Ectodermal cell (in vitro differentiated cells): ENCODE results near the gene C1orf174.

ENCODE experiments used
- H3K27ac ChIP-seq: 2 replicates; pipeline ENCODE4 v1.7.0; 2013; ENCODE audit warnings: mild to moderate bottlenecking, low read depth, low read length; ENCODE audit not compliant: insufficient read depth, poor library complexity, severe bottlenecking
- H3K27me3 ChIP-seq: 2 replicates; pipeline ENCODE4 v1.7.0; 2013; ENCODE audit warnings: mild to moderate bottlenecking, low read length; ENCODE audit not compliant: insufficient read depth, control insufficient read depth, poor library complexity, severe bottlenecking
- H3K36me3 ChIP-seq: one replicate; pipeline ENCODE4 v1.7.0; 2013; ENCODE audit warnings: low read length; ENCODE audit not compliant: control insufficient read depth, insufficient read depth
- H3K4me1 ChIP-seq: one replicate; pipeline ENCODE4 v1.7.0; 2013; ENCODE audit warnings: low read length; ENCODE audit not compliant: control insufficient read depth, insufficient read depth
- H3K4me3 ChIP-seq: 2 replicates; pipeline ENCODE4 v1.7.0; 2013; ENCODE audit warnings: low read depth, low read length, control low read depth; ENCODE audit not compliant: insufficient read depth
- H3K9me3 ChIP-seq: 2 replicates; pipeline ENCODE4 v1.7.0; 2013; ENCODE audit warnings: mild to moderate bottlenecking, low read length, moderate library complexity; ENCODE audit not compliant: control insufficient read depth
- WGBS, 2 experiments: methylation state at CpG; one replicate each; pipeline ENCODE4 v1.1.7; 2013; ENCODE audit warnings: missing lambda C conversion rate in 2 of 2; 5-methylcytosine and 5-hydroxymethylcytosine counted together

The C1orf174 gene

GRCh38 chr1:3893190-3893589 lies 6.9 kb downstream of the C1orf174 start:
- Histone ChIP-seq H3K27me3 (no peaks in the 10 kb centered on the region), H3K36me3 (peaks cover 14% of the 10 kb centered on the region), H3K4me1 (no peaks in the 10 kb centered on the region), H3K9me3 (no peaks in the 10 kb centered on the region), H3K27ac (no peak overlapping the region), H3K4me3 (no peak overlapping the region)
- WGBS, 2 experiments = 93 to 94% methylated on average over 5 of the region's 5 CpGs

GRCh38 chr1:3892748-3893147 lies 7.3 kb downstream of the C1orf174 start:
- Histone ChIP-seq H3K4me3 (no peak overlapping the region), H3K36me3 (peaks cover 14% of the 10 kb centered on the region), H3K27me3 (no peaks in the 10 kb centered on the region), H3K27ac (no peak overlapping the region), H3K9me3 (no peaks in the 10 kb centered on the region), H3K4me1 (no peaks in the 10 kb centered on the region)
- 95 to 98% methylated on average over 14 of the region's 14 CpGs for WGBS, 2 experiments

DNA sequence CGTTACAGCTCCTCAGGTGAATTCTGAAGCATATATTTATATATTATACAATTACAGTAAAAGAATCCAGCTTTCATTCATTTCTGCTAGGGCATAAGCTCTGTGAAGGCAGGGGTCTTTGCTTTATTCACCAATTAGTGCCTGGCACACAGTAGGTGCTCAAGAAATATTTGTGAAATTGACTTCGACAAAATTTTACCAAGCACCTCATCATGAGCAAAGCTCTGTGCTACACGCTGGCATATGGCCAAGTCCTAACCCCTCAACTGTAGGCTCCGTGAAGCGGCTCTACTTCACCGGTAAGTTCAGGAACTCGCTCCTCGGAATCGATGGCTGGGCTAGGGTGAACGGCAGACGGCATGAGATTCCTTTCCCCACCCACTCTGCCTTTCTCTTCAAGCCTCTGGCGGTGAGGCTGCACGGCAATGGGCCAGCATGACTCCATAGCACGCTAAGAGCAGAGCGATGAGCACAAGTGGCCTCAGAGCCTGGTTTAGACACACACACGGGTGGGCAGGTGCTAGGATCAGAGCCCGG lies 8.7 kb downstream of the C1orf174 start:
- Histone ChIP-seq H3K4me3 (no peak overlapping the region), H3K36me3 (peaks cover 14% of the 10 kb centered on the region), H3K9me3 (no peaks in the 10 kb centered on the region), H3K4me1 (no peaks in the 10 kb centered on the region), H3K27ac (no peak overlapping the region), H3K27me3 (no peaks in the 10 kb centered on the region)
- 96 to 97% methylated on average over 16 to 17 of the region's 17 CpGs for WGBS, 2 experiments

DNA sequence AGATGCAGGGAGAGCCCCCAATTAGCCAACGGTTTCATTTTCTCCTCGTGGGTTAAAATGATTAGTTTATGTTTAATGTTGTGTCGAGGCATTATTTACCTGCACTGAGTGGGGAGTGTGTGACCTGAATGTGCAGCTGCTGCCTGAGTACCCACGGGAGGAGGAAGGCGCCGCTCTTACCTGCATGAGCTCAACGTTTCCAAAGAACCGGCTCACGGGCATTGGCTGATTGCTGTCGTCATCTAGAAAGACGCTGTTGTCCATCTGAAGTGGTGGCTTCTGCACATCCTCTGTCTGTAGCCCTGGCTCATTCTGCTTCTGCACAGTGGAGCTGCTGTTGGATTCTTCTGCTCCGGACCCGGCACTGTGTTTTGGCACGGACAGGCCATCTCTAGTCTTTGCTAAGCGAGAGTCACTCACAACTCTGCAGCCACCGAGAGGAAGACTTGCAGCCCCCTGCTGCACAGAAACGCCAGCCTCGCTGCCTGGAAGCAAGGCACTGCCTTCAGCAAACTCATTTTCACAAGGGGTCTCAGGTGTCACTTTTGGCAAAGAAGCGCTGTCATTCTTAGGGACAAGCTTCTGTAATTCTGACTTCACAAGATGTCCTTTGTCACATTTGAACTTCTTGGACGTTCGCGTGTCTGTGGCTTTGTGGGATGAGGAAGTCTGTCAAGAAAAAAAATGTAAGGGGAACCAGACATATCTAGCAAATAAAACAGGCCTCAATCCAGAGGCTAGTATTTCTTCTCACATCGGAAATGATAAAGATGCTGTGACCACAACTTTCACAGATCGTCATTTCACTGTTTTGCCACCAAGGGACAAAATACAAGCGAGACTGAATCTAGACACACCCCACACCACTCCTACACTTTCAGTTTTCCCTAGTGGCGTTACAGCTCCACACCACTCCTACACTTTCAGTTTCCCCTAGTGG lies 9.4 kb downstream of the C1orf174 start:
- Histone ChIP-seq H3K4me1 (no peaks in the 10 kb centered on the region), H3K27me3 (no peaks in the 10 kb centered on the region), H3K27ac (no peak overlapping the region), H3K36me3 (peaks cover 14% of the 10 kb centered on the region), H3K9me3 (no peaks in the 10 kb centered on the region), H3K4me3 (no peak overlapping the region)
- 92 to 93% methylated on average over 26 of the region's 26 CpGs for WGBS, 2 experiments

DNA sequence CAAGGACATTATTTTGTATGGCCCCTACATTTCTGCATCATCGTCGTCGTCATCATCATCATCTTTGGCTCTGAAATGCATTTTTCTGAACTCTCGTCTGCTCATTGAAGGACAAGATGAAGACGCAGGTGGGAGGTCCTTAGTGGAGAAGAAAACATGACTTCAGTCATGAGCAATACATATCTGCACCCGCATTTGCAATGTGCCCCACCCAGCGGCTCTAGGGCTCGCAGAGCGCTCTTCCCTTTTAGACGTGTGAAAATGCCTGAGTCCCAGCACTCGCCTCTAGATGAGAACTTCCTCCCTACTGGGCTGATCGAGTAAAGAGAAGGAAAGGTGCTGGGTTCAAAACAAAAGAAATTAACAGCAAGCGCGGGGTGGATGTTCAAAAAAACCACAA lies 10.1 kb downstream of the C1orf174 start:
- H3K4me1 ChIP-seq = no peaks in the 10 kb centered on the region
- H3K27me3 ChIP-seq = no peaks in the 10 kb centered on the region
- H3K9me3 ChIP-seq = no peaks in the 10 kb centered on the region
- whole genome bisulfite sequencing, 2 experiments = 92 to 94% methylated on average over 14 of the region's 14 CpGs
- no peak overlapping the region for H3K4me3 ChIP-seq
- peaks cover 14% of the 10 kb centered on the region for H3K36me3 ChIP-seq
- H3K27ac ChIP-seq = no peak overlapping the region

GRCh38 chr1:3888301-3888700 lies 11.8 kb downstream of the C1orf174 start:
- Histone ChIP-seq H3K27ac (no peak overlapping the region), H3K27me3 (no peaks in the 10 kb centered on the region), H3K36me3 (peaks cover 14% of the 10 kb centered on the region), H3K4me1 (no peaks in the 10 kb centered on the region), H3K9me3 (no peaks in the 10 kb centered on the region), H3K4me3 (no peak overlapping the region)
- WGBS, 2 experiments = 95% methylated on average over 15 of the region's 15 CpGs

DNA sequence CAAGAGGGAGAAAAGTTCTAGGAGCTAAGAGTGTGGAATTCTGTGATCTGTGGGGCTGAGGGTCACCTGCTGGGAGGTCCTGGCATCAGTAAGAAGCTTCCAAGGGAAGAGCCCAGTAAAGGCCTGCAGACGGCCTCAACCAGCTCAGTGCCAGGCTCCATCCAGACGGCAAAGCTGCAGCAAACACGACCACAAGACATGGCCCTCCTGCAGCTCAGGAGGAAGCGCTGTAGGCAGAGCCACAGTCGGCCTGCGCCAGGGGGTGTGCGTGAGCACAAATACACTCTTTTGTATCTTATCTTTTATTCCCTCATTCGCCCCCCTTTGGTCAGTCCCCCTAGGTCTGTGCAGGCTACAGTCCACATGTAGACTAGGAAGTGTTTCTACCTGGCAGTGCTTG lies 13.4 kb downstream of the C1orf174 start:
- Histone ChIP-seq H3K27ac (no peak overlapping the region), H3K4me1 (no peaks in the 10 kb centered on the region), H3K9me3 (no peaks in the 10 kb centered on the region), H3K4me3 (no peak overlapping the region), H3K36me3 (peaks cover 10% of the 10 kb centered on the region), H3K27me3 (no peaks in the 10 kb centered on the region)
- 91 to 95% methylated on average over 8 of the region's 8 CpGs for WGBS, 2 experiments

GRCh38 chr1:3886106-3886670 lies 13.9 kb downstream of the C1orf174 start:
- Histone ChIP-seq H3K27me3 (no peaks in the 10 kb centered on the region), H3K4me1 (no peaks in the 10 kb centered on the region), H3K4me3 (no peak overlapping the region), H3K9me3 (no peaks in the 10 kb centered on the region), H3K27ac (no peak overlapping the region), H3K36me3 (peaks cover 10% of the 10 kb centered on the region)
- 94 to 95% methylated on average over 15 of the region's 15 CpGs for WGBS, 2 experiments

- no peaks in the 10 kb centered on the region for H3K4me1 ChIP-seq
- no peaks in the 10 kb centered on the region for H3K27me3 ChIP-seq
- no peaks in the 10 kb centered on the region for H3K9me3 ChIP-seq
- H3K27ac ChIP-seq = no peak overlapping the region
- peaks cover 9% of the 10 kb centered on the region for H3K36me3 ChIP-seq
- WGBS, 2 experiments = 92 to 93% methylated on average over 7 of the region's 7 CpGs
- H3K4me3 ChIP-seq = no peak overlapping the region
These were observed 14.5 kb downstream of the C1orf174 start for GRCh38 chr1:3885611-3886010.

- Histone ChIP-seq H3K27me3 (no peaks in the 10 kb centered on the region), H3K36me3 (peaks cover 2% of the 10 kb centered on the region), H3K27ac (no peak overlapping the region), H3K4me1 (no peaks in the 10 kb centered on the region), H3K4me3 (no peak overlapping the region), H3K9me3 (no peaks in the 10 kb centered on the region)
- 94 to 97% methylated on average over 13 of the region's 13 CpGs for WGBS, 2 experiments
These were observed 15.1 kb downstream of the C1orf174 start for GRCh38 chr1:3884966-3885365.
